GM12878 (cell line): ENCODE data around the gene CCDC88C. TPM values are rescaled to one million over a fixed set of nuclear protein-coding genes. Genes with fewer than 3 reads are reported as not detected.
A peak's percentile ranks its signal among the peaks of the same experiment; 100 is the strongest.

Experiments
- BCL11A ChIP-seq: IDR thresholded peaks from 2 replicates; pipeline ENCODE4 v1.6.1; 2011; ENCODE audit warnings: low read depth, low read length
- CHD1 ChIP-seq: IDR thresholded peaks from 2 replicates; pipeline ENCODE4 v1.6.1; 2012; ENCODE audit warnings: low read depth, low read length, improper control_type of control experiment
- CREM ChIP-seq: IDR thresholded peaks from 2 replicates; pipeline ENCODE4 v1.6.1; 2014; ENCODE audit warnings: antibody characterized with exemption, low read depth
- DPF2 ChIP-seq: fragments of 450-650 bp; IDR thresholded peaks from 2 replicates; pipeline ENCODE4 v1.6.1; 2017; ENCODE audit warnings: mild to moderate bottlenecking
- FOXK2 ChIP-seq: fragments of 450-650 bp; IDR thresholded peaks from 2 replicates; pipeline ENCODE4 v1.6.1; 2017; ENCODE audit warnings: mild to moderate bottlenecking, moderate library complexity
- GABPA ChIP-seq: IDR thresholded peaks from 2 replicates; pipeline ENCODE4 v1.6.1; 2014; ENCODE audit warnings: antibody characterized with exemption, low read depth, mild to moderate bottlenecking, inconsistent platforms
- HDGF ChIP-seq: fragments of 450-650 bp; IDR thresholded peaks from 2 replicates; pipeline ENCODE4 v1.6.1; 2016; ENCODE audit warnings: antibody characterized with exemption
- MTA2 ChIP-seq: fragments of 450-650 bp; IDR thresholded peaks from 2 replicates; pipeline ENCODE4 v1.6.1; 2016; ENCODE audit warnings: low read depth, mild to moderate bottlenecking, moderate library complexity
- SMARCA5 ChIP-seq: fragments of 450-650 bp; IDR thresholded peaks from 2 replicates; pipeline ENCODE4 v1.6.1; 2017; ENCODE audit warnings: mild to moderate bottlenecking
- STAT1 ChIP-seq: fragments of 450-650 bp; conservative IDR thresholded peaks from 2 replicates; pipeline ENCODE4 v1.6.1; 2014; ENCODE audit warnings: antibody characterized with exemption, mild to moderate bottlenecking
- STAT3 ChIP-seq: IDR thresholded peaks from 2 replicates; pipeline ENCODE4 v1.6.1; 2011; ENCODE audit warnings: low read depth, low read length, improper control_type of control experiment
- TBL1XR1 ChIP-seq: IDR thresholded peaks from 2 replicates; pipeline ENCODE4 v1.6.1; 2012; ENCODE audit warnings: low read depth, low read length, improper control_type of control experiment
- WRNIP1 ChIP-seq: IDR thresholded peaks from 2 replicates; pipeline ENCODE4 v1.6.1; 2011; ENCODE audit warnings: low read depth, low read length, improper control_type of control experiment, borderline replicate concordance
- ZNF207 ChIP-seq: fragments of 450-650 bp; IDR thresholded peaks from 2 replicates; pipeline ENCODE4 v1.6.1; 2014; ENCODE audit warnings: antibody characterized with exemption, mild to moderate bottlenecking, borderline replicate concordance
- ZNF217 ChIP-seq: fragments of 450-650 bp; IDR thresholded peaks from 2 replicates; pipeline ENCODE4 v1.6.1; 2017; ENCODE audit warnings: antibody characterized with exemption, mild to moderate bottlenecking
- ZNF274 ChIP-seq: IDR thresholded peaks from one replicate; pipeline ENCODE4 v1.8.0; 2011; ENCODE audit not compliant: insufficient read length, insufficient read depth
- ZNF384 ChIP-seq: IDR thresholded peaks from 2 replicates; pipeline ENCODE4 v1.6.1; 2012; ENCODE audit warnings: low read depth, mild to moderate bottlenecking, low read length, improper control_type of control experiment, borderline replicate concordance
- ZSCAN29 ChIP-seq: fragments of 450-650 bp; IDR thresholded peaks from 2 replicates; pipeline ENCODE4 v1.6.1; 2017; ENCODE audit warnings: mild to moderate bottlenecking, moderate library complexity
- polyA plus RNA-seq, 11 experiments: library from polyadenylated mRNA; depleted of rRNA in 4 of 11; unstranded in 6 of 11; stranded (reverse) in 5 of 11; fragments of >200 nt; fragmentation: Nextera tagmentation in 4 of 11; fragmentation: Illumina TruSeq in 1 of 11; extraction: Ambion mirVana in 4 of 11; extraction: Trizol in 1 of 11; gene quantifications; 1 replicate in 1 of 11; 2 replicates in 10 of 11; pipeline versions ENCODE4 v1.2.1 to v1.2.3, GENCODE V29; 2011 to 2016; ENCODE audit warnings: inconsistent platforms in 2 of 11, missing spikeins in 2 of 11, low read depth in 1 of 11
- total RNA-seq, 4 experiments: library from RNA; depleted of rRNA in 3 of 4; stranded (reverse); fragments of >200 nt in 3 of 4; fragmentation: Illumina TruSeq in 1 of 4; extraction: Trizol in 1 of 4; gene quantifications; 2 replicates each; pipeline versions ENCODE4 v1.2.1 to v1.2.3, GENCODE V29; 2013 to 2021
- TF ChIP-seq, protein P1 (sequence below), 3 experiments: IDR thresholded peaks in 2 of 3; conservative IDR thresholded peaks in 1 of 3; 2 replicates each; pipeline ENCODE4 v1.5.1; 2011; ENCODE audit warnings: low read depth in 3 of 3, low read length in 3 of 3, mild to moderate bottlenecking in 3 of 3, control low read depth in 2 of 3, moderate library complexity in 2 of 3, inconsistent platforms in 1 of 3, mixed read lengths in 1 of 3; ENCODE audit not compliant: control insufficient read depth in 2 of 3, insufficient read depth in 1 of 3; ENCODE audit errors: extremely low read depth in 1 of 3
- TF ChIP-seq, protein P2 (sequence below): fragments of 450-650 bp; IDR thresholded peaks from 2 replicates; pipeline ENCODE4 v1.6.1; 2017; ENCODE audit warnings: mild to moderate bottlenecking
- TF ChIP-seq, protein P3 (sequence below): fragments of 450-650 bp; IDR thresholded peaks from 2 replicates; pipeline ENCODE4 v1.6.1; 2014; ENCODE audit warnings: mild to moderate bottlenecking
- TF ChIP-seq, protein P4 (sequence below): IDR thresholded peaks from 2 replicates; pipeline ENCODE4 v1.6.1; 2012; ENCODE audit warnings: low read depth, low read length, improper control_type of control experiment
- TF ChIP-seq, protein P5 (sequence below): fragments of 150-350 bp; IDR thresholded peaks from 2 replicates; pipeline ENCODE4 v1.6.1; 2016; ENCODE audit warnings: low read depth, low read length

Gene CCDC88C
- total and polyA plus RNA-seq, 10 of the 15 experiments (the other 5 are each of a cell fraction or from before 2014, with no cell fraction given) = 4.0 to 79.6 (median 36.6) TPM

DNA sequence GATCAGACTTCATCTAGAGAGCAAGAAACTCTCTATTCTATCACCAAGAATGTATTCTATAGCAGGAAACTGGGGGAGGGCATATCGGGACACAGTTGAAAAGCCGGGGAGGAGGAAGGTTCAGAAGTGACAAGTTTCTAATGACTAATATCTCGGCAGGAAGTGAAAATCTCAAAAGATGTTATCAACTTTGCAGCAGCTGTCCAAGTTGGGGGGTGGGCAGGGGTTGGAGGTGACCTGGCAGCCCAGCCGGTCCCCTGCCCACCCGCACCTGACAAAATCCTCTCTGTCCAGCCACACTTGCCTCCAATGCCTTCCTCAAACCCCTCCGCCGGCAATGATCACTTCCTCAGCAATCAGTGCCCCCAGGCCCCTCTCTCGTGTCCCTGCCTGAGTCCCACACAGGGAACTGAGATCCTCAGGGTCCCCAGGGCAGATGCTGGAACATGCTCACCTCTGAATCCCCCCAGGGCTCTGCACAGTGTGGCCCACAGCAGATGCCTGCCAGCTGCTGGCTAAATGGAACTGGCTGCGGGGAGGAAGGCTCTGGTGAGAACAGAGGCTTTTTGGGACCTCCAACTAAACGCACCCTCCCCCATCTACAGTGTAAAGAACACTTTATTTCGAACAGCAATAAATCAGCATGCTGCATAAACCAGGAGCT lies 43.9 kb downstream of the CCDC88C start (continued):
- no peak for TF ChIP-seq WRNIP1
- peak; percentile 21; the same call in 1 of the 2 replicates for TF ChIP-seq ZNF384
- TF ChIP-seq TBL1XR1 = peak; percentile 78
- TF ChIP-seq ZNF274 = no peak
- no peak for TF ChIP-seq ZSCAN29
- TF ChIP-seq FOXK2 = no peak
- 0 out of 2 replicates have a peak, but pooled peaks have one; percentile 36 for TF ChIP-seq CHD1
- TF ChIP-seq, protein P1, sequence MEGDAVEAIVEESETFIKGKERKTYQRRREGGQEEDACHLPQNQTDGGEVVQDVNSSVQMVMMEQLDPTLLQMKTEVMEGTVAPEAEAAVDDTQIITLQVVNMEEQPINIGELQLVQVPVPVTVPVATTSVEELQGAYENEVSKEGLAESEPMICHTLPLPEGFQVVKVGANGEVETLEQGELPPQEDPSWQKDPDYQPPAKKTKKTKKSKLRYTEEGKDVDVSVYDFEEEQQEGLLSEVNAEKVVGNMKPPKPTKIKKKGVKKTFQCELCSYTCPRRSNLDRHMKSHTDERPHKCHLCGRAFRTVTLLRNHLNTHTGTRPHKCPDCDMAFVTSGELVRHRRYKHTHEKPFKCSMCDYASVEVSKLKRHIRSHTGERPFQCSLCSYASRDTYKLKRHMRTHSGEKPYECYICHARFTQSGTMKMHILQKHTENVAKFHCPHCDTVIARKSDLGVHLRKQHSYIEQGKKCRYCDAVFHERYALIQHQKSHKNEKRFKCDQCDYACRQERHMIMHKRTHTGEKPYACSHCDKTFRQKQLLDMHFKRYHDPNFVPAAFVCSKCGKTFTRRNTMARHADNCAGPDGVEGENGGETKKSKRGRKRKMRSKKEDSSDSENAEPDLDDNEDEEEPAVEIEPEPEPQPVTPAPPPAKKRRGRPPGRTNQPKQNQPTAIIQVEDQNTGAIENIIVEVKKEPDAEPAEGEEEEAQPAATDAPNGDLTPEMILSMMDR (IDR thresholded peaks at IDR 0.05 in 2 of 3, conservative IDR thresholded peaks at IDR 0.05 in 1 of 3; ENCODE audit: control insufficient read depth in 2 of 3, extremely low read depth in 1 of 3, insufficient read depth in 1 of 3, low read depth in 3 of 3, low read length in 3 of 3) = no peak
- TF ChIP-seq, protein P2, sequence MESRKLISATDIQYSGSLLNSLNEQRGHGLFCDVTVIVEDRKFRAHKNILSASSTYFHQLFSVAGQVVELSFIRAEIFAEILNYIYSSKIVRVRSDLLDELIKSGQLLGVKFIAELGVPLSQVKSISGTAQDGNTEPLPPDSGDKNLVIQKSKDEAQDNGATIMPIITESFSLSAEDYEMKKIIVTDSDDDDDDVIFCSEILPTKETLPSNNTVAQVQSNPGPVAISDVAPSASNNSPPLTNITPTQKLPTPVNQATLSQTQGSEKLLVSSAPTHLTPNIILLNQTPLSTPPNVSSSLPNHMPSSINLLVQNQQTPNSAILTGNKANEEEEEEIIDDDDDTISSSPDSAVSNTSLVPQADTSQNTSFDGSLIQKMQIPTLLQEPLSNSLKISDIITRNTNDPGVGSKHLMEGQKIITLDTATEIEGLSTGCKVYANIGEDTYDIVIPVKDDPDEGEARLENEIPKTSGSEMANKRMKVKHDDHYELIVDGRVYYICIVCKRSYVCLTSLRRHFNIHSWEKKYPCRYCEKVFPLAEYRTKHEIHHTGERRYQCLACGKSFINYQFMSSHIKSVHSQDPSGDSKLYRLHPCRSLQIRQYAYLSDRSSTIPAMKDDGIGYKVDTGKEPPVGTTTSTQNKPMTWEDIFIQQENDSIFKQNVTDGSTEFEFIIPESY = no peak
- peak; percentile 92 for TF ChIP-seq MTA2
- peak; percentile 27; the same call in 1 of the 2 replicates for TF ChIP-seq ZNF207
- no peak for TF ChIP-seq SMARCA5
- TF ChIP-seq CREM = peak; percentile 76; the same call in 1 of the 2 replicates
- no peak for TF ChIP-seq GABPA
- 0 out of 2 replicates have a peak, but pooled peaks have one; percentile 42 for TF ChIP-seq STAT3
- no peak for TF ChIP-seq STAT1
- TF ChIP-seq BCL11A = peak; percentile 89
- no peak; the same call in 1 of the 2 replicates for TF ChIP-seq HDGF
- TF ChIP-seq, protein P3, sequence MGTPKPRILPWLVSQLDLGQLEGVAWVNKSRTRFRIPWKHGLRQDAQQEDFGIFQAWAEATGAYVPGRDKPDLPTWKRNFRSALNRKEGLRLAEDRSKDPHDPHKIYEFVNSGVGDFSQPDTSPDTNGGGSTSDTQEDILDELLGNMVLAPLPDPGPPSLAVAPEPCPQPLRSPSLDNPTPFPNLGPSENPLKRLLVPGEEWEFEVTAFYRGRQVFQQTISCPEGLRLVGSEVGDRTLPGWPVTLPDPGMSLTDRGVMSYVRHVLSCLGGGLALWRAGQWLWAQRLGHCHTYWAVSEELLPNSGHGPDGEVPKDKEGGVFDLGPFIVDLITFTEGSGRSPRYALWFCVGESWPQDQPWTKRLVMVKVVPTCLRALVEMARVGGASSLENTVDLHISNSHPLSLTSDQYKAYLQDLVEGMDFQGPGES = no peak
- TF ChIP-seq, protein P4, sequence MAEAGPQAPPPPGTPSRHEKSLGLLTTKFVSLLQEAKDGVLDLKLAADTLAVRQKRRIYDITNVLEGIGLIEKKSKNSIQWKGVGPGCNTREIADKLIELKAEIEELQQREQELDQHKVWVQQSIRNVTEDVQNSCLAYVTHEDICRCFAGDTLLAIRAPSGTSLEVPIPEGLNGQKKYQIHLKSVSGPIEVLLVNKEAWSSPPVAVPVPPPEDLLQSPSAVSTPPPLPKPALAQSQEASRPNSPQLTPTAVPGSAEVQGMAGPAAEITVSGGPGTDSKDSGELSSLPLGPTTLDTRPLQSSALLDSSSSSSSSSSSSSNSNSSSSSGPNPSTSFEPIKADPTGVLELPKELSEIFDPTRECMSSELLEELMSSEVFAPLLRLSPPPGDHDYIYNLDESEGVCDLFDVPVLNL = no peak
- TF ChIP-seq DPF2 = peak; percentile 99
- peak; percentile 74 for TF ChIP-seq ZNF217
- TF ChIP-seq, protein P5, sequence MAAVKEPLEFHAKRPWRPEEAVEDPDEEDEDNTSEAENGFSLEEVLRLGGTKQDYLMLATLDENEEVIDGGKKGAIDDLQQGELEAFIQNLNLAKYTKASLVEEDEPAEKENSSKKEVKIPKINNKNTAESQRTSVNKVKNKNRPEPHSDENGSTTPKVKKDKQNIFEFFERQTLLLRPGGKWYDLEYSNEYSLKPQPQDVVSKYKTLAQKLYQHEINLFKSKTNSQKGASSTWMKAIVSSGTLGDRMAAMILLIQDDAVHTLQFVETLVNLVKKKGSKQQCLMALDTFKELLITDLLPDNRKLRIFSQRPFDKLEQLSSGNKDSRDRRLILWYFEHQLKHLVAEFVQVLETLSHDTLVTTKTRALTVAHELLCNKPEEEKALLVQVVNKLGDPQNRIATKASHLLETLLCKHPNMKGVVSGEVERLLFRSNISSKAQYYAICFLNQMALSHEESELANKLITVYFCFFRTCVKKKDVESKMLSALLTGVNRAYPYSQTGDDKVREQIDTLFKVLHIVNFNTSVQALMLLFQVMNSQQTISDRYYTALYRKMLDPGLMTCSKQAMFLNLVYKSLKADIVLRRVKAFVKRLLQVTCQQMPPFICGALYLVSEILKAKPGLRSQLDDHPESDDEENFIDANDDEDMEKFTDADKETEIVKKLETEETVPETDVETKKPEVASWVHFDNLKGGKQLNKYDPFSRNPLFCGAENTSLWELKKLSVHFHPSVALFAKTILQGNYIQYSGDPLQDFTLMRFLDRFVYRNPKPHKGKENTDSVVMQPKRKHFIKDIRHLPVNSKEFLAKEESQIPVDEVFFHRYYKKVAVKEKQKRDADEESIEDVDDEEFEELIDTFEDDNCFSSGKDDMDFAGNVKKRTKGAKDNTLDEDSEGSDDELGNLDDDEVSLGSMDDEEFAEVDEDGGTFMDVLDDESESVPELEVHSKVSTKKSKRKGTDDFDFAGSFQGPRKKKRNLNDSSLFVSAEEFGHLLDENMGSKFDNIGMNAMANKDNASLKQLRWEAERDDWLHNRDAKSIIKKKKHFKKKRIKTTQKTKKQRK = no peak
